PC-9 (cell line): ENCODE results near the gene NAA20.

Experiments
- CTCF ChIP-seq: fragments of 200-600 bp; sonication (generic); conservative IDR thresholded peaks from 2 replicates; pipeline ENCODE4 v1.6.1; 2017; ENCODE audit warnings: mixed run types, antibody characterized with exemption, mild to moderate bottlenecking, moderate library complexity
- EZH2 ChIP-seq: fragments of 200-600 bp; sonication (generic); IDR thresholded peaks from 2 replicates; pipeline ENCODE4 v1.8.0; 2017; ENCODE audit warnings: antibody characterized with exemption, low read depth

GRCh38 chr20:20052074-20052970 is 35.2 kb downstream of the NAA20 start, which contains the start of the genes CFAP61 and CRNKL1:
- no peak for TF ChIP-seq CTCF
- no peak for TF ChIP-seq EZH2
